Occipital lobe (tissue), 2 donors: ENCODE results near the gene FILIP1. TPM values are rescaled to one million over a fixed set of nuclear protein-coding genes. Genes with fewer than 3 reads are reported as not detected.

Experiments
- DNase-seq: peaks from one replicate; lab custom pipeline; 2025; lab: John Stamatoyannopoulos, UW
- total RNA-seq: library from RNA; depleted of rRNA; stranded (reverse); fragments of >200 nt; gene quantifications from one replicate; pipeline ENCODE4 v1.2.3, GENCODE V29; 2014

The FILIP1 gene
- total RNA-seq, 1 donor from 2014 or later = 4.5 TPM

DNA sequence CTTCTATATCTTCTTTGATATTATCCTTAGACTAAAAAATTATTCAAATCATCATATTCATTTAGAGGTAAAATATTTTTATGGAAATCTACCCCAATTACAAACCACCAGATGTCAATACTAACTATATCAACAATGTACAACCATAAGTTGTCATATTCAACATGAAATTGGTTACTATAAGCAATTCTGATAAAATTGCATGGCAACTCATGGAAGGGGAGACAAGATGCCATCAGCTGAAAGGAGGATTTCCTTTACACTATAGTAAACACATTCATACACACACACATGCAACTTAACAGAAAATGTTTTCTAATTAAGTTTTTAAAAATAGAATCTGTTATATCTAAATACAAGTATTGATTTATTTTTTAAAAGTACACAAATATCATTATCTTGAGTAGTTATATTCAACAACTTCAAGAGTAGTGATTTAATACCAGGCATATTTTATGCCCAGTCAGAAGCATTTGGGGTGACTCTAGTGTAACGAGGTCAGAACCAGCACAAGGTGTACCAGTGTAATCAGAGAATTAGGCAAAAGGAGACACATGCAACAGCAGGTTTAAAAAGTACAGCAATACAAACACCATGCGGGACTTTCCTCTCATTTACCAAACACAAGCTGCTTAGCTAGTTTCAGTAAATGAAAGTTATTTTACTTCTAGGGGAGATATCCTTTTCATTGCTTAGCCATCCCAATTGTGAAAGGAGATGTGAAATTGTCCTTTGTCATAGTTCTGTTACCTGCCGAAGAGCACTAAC is 1.0 kb downstream of the FILIP1 start:
- DNase-seq = no peak

GRCh38 chr6:75491291-75491690 is 2.3 kb downstream of the FILIP1 start:
- no peak for DNase-seq

GRCh38 chr6:75490706-75491105 is 2.9 kb downstream of the FILIP1 start:
- DNase-seq = no peak

DNA sequence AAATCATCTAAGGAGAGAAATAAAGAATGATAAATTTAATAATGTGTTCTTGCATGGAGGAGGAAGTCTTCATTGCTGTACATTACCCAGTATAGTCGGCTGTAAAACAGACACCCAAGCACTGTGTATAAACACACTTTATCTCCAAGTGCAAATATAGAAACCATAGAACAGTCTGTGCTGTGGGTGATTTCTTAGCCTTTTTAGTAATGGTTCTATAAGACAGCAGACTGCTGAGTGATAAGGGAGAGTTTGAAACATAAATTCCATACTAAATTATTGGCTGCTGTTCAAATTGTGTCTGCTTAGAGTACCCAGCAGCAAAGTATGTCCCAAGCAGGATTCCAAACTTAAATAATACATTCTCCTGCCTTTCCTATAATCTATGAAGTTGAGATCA is 4.6 kb downstream of the FILIP1 start:
- no peak for DNase-seq

- no peak for DNase-seq
These were observed 5.6 kb downstream of the FILIP1 start for GRCh38 chr6:75488033-75488432.

GRCh38 chr6:75486850-75487518 is 6.6 kb downstream of the FILIP1 start:
- DNase-seq = no peak

DNA sequence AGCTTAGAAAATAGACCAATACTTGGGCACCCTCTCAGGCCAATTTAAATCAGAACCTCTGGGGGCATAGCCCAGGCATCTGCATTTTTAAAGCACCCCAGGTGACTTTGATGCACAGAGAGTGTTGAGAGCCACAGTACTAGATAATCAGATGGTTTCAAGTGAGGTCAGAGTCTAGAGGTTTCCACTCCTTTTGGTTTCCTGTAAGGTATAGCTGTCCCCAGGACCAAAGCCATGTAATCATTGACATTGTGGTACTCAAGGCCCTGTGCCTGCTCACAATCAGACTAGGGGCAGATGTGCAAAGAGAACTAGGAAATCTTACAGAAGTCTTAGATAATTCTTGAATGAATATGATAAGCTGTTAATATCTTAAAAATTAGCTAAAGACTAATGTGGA is 9.1 kb downstream of the FILIP1 start:
- DNase-seq = no peak

DNA sequence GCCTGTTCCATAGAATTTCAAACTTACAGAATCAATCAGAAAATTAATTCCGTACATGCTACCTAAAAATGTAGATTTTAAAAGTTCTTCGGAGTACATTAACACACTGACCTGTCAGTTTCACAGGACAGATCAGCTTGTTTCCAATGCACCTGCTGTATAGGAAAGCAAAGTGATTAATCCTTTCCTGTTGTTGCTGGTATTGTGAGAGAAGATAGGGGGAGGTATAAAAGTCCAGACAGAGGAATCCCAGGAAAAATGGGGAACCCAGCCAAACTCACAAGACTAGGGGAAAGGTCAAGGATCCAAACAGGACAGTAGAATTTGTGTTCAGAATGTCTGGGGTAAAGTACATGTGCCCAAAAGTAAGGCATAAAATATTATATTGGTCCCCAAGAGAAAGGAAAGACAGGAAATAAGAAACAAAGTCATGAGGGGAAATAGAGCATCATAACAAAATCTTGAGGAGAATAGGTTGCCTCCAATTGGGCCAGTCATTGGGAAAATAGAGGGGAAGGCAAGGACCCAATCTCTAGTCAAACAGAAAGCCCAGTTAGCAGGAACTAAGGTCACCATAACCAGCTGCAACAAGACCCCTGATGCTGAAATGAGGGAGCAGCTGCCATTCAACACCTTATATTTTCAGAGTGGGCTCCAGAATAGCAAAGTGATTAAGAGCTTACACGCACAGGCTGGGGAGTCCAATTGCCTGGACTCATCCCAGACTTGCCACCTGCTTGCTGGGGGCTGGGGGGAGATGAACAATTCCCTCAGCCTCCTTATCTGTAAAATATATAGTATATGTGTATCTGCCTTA is 10.3 kb downstream of the FILIP1 start:
- DNase-seq = no peak

GRCh38 chr6:75481936-75482593 is 11.5 kb downstream of the FILIP1 start:
- no peak for DNase-seq

- DNase-seq = no peak
These were observed 12.2 kb downstream of the FILIP1 start for GRCh38 chr6:75481394-75481793.

DNA sequence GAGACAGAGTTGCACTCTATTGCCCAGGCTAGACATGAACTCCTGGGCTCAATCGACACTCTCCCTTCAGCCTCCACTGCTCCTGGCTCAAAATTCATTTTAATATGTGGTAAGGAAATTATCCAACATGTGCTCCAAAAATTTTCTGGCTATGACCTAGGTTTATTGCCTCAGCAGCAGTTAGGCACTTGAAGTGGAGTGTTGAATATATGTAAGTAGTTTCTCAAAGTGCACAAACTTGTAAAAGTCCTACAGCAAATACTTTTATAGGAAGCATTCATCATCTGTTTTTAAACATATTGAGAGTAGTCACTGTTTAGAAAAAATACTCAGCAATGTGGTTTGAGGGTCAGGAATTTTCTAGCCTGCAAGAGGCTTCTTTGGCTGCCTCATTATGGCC is 13.2 kb downstream of the FILIP1 start:
- no peak for DNase-seq

DNA sequence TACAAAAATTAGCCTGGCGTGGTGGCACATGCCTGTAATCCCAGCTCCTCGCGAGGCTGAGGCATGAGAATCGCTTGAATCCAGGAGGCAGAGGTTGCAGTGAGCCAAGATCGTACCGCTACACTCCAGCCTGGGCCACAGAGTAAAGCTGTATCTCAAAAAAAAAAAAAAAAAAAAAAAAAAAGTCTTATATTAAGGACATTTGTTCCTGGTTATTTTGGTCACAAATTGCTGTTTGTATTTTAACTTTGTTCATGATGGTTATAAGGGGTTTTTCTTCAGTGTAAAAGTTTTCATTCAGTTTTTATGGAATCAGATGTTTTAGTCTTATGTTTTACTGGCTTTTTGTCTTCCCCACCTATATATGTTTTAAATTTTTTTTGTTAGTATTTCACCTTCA is 13.9 kb downstream of the FILIP1 start:
- DNase-seq = no peak

- no peak for DNase-seq
These were observed 14.7 kb downstream of the FILIP1 start for GRCh38 chr6:75478929-75479328.

- DNase-seq = no peak
These were observed 20.7 kb downstream of the FILIP1 start for GRCh38 chr6:75472885-75473284.

GRCh38 chr6:75467966-75468365 is 25.6 kb downstream of the FILIP1 start:
- no peak for DNase-seq

- DNase-seq = no peak
These were observed 26.3 kb downstream of the FILIP1 start for GRCh38 chr6:75467284-75467683.

DNA sequence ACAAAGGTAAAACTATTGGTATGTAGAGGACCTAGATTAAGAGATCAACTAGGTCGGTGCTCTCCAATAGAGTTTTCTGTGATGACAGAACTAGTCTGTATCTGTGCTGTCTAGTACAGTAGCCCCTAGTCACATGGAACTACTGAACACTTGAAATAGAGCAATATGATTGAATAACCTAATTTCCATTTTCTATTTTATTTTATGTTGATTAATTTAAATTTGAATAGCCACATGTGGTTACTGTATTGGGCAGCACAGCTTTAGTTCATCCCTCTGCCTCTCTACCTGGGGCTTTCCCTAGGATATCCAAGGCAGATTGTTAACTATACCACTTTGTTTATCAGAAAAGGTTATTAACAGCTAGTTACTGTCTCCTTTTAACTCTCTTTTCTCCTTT is 27.0 kb downstream of the FILIP1 start:
- no peak for DNase-seq

GRCh38 chr6:75463908-75464307 is 29.7 kb downstream of the FILIP1 start:
- no peak for DNase-seq

- DNase-seq = no peak
These were observed 30.5 kb downstream of the FILIP1 start for GRCh38 chr6:75463061-75463460.

- DNase-seq = no peak
These were observed 32.9 kb downstream of the FILIP1 start for GRCh38 chr6:75460681-75461080.

- DNase-seq = no peak
These were observed 34.7 kb downstream of the FILIP1 start for GRCh38 chr6:75458895-75459294.

- DNase-seq = no peak
These were observed 42.7 kb downstream of the FILIP1 start for GRCh38 chr6:75450903-75451302.
